Caki2 (cell line): Measurements from ENCODE around the gene NHLH1. TPM values are rescaled to one million over a fixed set of nuclear protein-coding genes. Genes with fewer than 3 reads are reported as not detected.

Experiments used
- DNase-seq: peaks from one replicate; pipeline ENCODE4 v3.0.0-alpha.2; 2015; ENCODE audit warnings: low read depth
- in situ Hi-C: cut with HindIII; loops from 2 replicates; pipeline ENCODE4 v1.10.0; 2016; ENCODE audit warnings: low sequenced_read_pairs, low pct_unique_long_range_greater_than_20kb, mixed read lengths
- total RNA-seq: library from RNA; depleted of rRNA; stranded (reverse); fragments of >200 nt; shearing (Covaris generic); gene quantifications from 2 replicates; pipeline ENCODE4 v1.2.3, GENCODE V29; 2014; ENCODE audit warnings: low replicate concordance

The NHLH1 gene
- total RNA-seq, 1 experiment from 2014 or later, result not detected

GRCh38 chr1:160354388-160354985, 12.4 kb upstream of the NHLH1 start:
- in situ Hi-C loops, result no loop called here
- no peak for DNase-seq

GRCh38 chr1:160357286-160358002, 9.4 kb upstream of the NHLH1 start:
- in situ Hi-C loops, result no loop called here
- no peak for DNase-seq

- in situ Hi-C loops, result no loop called here
- DNase-seq, result no peak
Observed at GRCh38 chr1:160358073-160358472, 8.8 kb upstream of the NHLH1 start.

- DNase-seq, result no peak
- in situ Hi-C loops, result no loop called here
Observed at GRCh38 chr1:160359559-160360226, 7.2 kb upstream of the NHLH1 start.

GRCh38 chr1:160360227-160360695, 6.6 kb upstream of the NHLH1 start:
- no peak for DNase-seq
- in situ Hi-C loops, result no loop called here

GRCh38 chr1:160361199-160361598, 5.7 kb upstream of the NHLH1 start:
- DNase-seq, result no peak
- in situ Hi-C loops, result no loop called here

- in situ Hi-C loops, result no loop called here
- DNase-seq, result no peak
Observed at GRCh38 chr1:160361814-160362167, 5.1 kb upstream of the NHLH1 start.

- in situ Hi-C loops, result no loop called here
Observed at GRCh38 chr1:160362168-160362957, 4.5 kb upstream of the NHLH1 start.

GRCh38 chr1:160363010-160363409, 3.9 kb upstream of the NHLH1 start:
- no peak for DNase-seq
- in situ Hi-C loops, result no loop called here

More at GRCh38 chr1:160362168-160362957, 4.5 kb upstream of the NHLH1 start:
- no peak for DNase-seq

GRCh38 chr1:160363951-160364735, 2.7 kb upstream of the NHLH1 start:
- in situ Hi-C loops, result no loop called here
- no peak for DNase-seq

GRCh38 chr1:160365325-160365724, 1.5 kb upstream of the NHLH1 start:
- in situ Hi-C loops, result no loop called here
- DNase-seq, result no peak

GRCh38 chr1:160367516-160367900, 637 bp downstream of the NHLH1 start:
- DNase-seq, result no peak
- in situ Hi-C loops, result no loop called here

GRCh38 chr1:160367934-160368923, 1.4 kb downstream of the NHLH1 start:
- no peak for DNase-seq
- in situ Hi-C loops, result no loop called here

- in situ Hi-C loops, result no loop called here
Observed at GRCh38 chr1:160369087-160369486, 2.2 kb downstream of the NHLH1 start.

GRCh38 chr1:160370561-160371345, 3.9 kb downstream of the NHLH1 start:
- DNase-seq, result no peak
- in situ Hi-C loops, result no loop called here

More at GRCh38 chr1:160369087-160369486, 2.2 kb downstream of the NHLH1 start:
- DNase-seq, result no peak

GRCh38 chr1:160371346-160371631, 4.4 kb downstream of the NHLH1 start:
- in situ Hi-C loops, result no loop called here
- no peak for DNase-seq
